HG03139 (cell line): ENCODE results near the gene GAK.

Source experiments
- ATAC-seq: cut with Tn5 transposase; IDR thresholded peaks from one replicate; pipeline ENCODE4 v1.9.1; 2021; ENCODE audit not compliant: unreplicated experiment

Gene GAK

GRCh38 chr4:874971-875817 lies 56.9 kb downstream of the GAK start:
- no peak for ATAC-seq

- no peak for ATAC-seq
Measured at GRCh38 chr4:874056-874455, 58.1 kb downstream of the GAK start.

GRCh38 chr4:872241-872981 lies 59.7 kb downstream of the GAK start:
- ATAC-seq: no peak

- ATAC-seq: no peak
Measured at GRCh38 chr4:871484-871883, 60.6 kb downstream of the GAK start.

- no peak for ATAC-seq
Measured at GRCh38 chr4:870951-871350, 61.2 kb downstream of the GAK start.

- ATAC-seq: no peak
Measured at GRCh38 chr4:869776-870175, 62.3 kb downstream of the GAK start.

GRCh38 chr4:868421-868820 lies 63.7 kb downstream of the GAK start:
- no peak for ATAC-seq

- ATAC-seq: no peak
Measured at GRCh38 chr4:867526-868250, 64.4 kb downstream of the GAK start.

GRCh38 chr4:866761-867390 lies 65.2 kb downstream of the GAK start:
- ATAC-seq: no peak

- no peak for ATAC-seq
Measured at GRCh38 chr4:866068-866760, 65.9 kb downstream of the GAK start.

- ATAC-seq: no peak
Measured at GRCh38 chr4:865572-865971, 66.5 kb downstream of the GAK start.

GRCh38 chr4:865121-865465 lies 67.0 kb downstream of the GAK start:
- no peak for ATAC-seq

GRCh38 chr4:864456-865120 lies 67.5 kb downstream of the GAK start:
- ATAC-seq: no peak

GRCh38 chr4:860561-860960 lies 71.6 kb downstream of the GAK start:
- ATAC-seq: no peak

- no peak for ATAC-seq
Measured at GRCh38 chr4:859496-859895, 72.6 kb downstream of the GAK start.

- ATAC-seq: no peak
Measured at GRCh38 chr4:858831-859451, 73.2 kb downstream of the GAK start.

- no peak for ATAC-seq
Measured at GRCh38 chr4:858041-858481, 74.1 kb downstream of the GAK start.

GRCh38 chr4:857461-857860 lies 74.7 kb downstream of the GAK start:
- no peak for ATAC-seq

- ATAC-seq: no peak
Measured at GRCh38 chr4:856225-856901, 75.8 kb downstream of the GAK start.
